Hematopoietic multipotent progenitor cell treated with erythropoietin and hydrocortisone succinate and interleukin-3 and kit ligand, for 4 days (in vitro differentiated cells): ENCODE data around the gene CTCF.
"Not testable (repeated sequence)": the region's sequence is repeated elsewhere in the genome, so short reads cannot be mapped to it uniquely, and the experiment has no call there.

Source experiments
- DNase-seq: peaks from one replicate; pipeline ENCODE4 v3.0.0-alpha.2; 2015

Gene CTCF

DNA sequence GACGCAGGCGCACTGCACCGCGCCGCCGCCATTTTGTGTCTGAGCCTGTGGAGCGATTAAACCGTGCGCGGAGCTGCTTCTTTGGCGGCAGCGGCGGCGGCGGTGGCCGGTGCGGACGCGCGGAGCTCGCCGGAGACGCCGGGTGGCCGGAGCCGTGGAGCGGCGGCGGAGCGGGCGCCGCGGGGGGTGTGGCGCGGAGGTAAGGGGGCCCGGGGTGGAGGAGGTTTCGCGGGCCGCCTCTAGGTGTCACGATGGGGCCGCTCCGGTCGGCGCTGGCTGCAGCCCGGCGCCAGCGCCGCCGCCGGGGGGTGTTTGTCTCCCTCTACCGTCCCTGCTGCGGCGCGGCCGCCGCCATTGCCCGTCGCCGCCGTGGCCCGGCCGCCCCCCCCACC, at the start of gene CTCF:
CTCF (plus strand) TSS at position 1 of the 392 bp plus-strand sequence. CDS start 48,307 bp downstream, outside the sequence.
- DNase-seq = peak; percentile 93

DNA sequence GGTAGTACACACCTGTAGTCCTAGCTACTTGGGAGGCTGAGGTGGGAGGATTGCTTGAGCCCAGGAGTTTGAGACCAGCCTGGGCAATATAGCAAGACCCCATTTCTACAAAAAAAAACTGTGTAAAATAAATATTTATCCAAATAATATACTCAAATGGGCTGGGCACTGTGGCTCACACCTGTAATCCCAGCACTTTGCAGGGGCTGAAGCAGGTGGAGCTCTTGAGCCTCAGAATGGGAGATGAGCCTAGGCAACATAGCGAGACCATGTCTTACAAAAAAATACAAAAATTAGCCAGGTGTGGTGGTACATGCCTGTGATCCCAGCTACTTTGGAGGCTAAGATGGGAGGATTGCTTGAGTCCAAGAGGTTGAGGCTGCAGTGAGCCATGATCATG, 48.4 kb upstream of the CTCF start:
- not testable (repeated sequence) for DNase-seq

DNA sequence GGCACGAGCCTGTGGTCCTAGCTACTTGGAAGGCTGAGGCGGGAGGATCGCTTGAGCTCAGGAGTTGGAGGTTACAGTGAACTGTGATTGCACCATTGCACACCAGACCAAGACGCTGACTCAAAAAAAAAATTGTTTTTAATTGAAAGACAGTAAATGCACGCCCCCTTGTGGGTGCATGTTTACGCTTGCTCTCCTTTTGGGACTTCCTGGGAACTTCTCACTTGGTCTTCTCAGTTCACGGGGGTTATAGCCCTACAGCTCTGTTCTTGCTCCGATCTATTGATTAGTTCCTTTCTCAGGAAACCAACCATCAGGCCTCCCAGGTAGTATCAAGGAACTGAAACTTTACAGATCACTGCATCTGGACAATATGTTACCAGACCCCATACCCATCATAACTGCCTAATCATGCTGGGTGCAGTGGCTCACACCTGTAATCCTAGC, 47.9 kb upstream of the CTCF start:
- peak; percentile 96 for DNase-seq

- no peak for DNase-seq
These were observed 45.8 kb upstream of the CTCF start for GRCh38 chr16:67516296-67517154.

DNA sequence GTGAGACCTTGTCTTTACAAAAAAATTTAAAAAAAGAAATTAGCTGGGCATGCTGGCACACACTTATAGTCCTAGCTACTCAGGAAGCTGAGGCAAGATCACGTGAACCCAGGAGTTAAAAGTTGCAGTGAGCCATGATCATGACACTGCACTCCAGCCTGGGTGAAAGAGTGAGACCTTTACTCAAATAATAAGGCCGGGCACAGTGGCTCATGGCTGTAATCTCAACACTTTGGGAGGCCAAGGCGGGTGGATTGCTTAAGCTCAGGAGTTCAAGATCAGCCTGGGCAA, 45.2 kb upstream of the CTCF start:
- no peak for DNase-seq

DNA sequence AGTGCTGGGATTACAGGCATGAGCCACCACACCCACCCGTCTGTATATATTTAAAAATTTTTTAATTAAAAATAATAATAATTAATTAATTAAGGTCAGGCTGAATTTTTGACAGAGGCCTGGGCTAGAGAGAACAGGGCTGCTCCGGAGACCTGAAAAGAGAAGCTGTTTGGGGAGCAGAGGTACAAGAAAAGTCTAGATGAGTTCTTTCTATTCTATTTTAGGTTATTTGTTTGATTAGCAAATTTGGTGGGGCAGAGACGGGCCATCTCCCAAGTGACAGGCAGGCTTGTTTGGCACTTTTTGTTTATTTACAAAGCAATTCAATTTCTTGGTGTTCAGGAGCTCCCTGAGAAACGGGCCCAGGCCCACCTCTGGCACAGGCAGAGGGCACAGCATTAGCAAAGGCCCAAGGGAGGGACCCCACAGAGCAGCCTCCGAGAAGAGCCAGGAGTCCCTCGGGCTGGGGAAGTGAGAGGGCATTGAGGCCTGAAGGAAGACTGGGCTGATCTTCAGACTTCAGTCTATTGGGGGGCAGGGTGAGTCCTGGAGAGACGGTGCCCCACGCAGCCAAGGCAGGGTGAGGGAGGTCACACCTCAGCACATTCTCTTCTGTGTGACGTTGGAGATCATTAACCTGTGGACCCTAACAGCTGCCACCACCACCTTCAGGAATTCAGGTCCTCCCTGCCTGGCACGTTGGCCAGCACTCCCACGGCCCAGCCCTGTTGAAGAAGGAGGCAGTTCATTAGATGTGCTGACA, 44.5 kb upstream of the CTCF start:
- DNase-seq = no peak

GRCh38 chr16:67518676-67519075, 43.6 kb upstream of the CTCF start:
- DNase-seq = no peak

- DNase-seq = no peak
These were observed 43.1 kb upstream of the CTCF start for GRCh38 chr16:67519242-67519641.

DNA sequence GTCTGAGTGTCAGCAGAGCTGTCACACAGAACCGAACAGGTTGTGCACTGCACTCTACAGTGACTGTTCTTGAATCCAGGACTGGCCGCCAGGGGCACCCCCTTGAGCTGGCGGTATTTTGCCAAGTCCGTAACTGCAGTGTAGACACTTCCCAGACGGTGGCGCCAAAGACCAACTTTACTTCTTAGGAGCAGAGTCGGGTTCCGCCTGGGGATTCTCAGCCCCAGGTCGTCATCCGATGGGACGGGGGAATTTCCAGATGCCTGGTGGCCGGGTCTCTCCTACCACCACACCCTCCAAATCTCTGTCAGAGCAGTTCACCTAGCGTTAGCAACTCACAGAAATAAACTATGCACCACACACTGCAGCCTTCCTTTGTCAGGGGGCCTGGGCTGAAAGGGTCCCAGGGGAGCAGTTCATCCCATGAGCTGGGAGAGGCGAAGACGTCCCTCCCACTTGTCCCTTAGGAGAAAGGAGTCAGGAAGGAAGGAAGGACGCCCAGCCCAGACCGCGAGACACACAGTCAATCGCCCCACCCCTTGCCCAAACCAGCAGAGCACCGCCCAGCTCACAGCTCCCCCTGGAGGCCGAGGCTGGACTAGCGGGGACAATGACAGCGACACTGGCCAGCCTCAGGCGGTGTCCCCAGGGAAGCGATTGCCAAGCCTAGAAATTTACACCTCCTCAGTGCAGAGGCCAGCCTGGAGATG, 41.1 kb upstream of the CTCF start:
- DNase-seq = peak; percentile 98

- peak; percentile 70 for DNase-seq
These were observed 37.0 kb upstream of the CTCF start for GRCh38 chr16:67525176-67525860.

DNA sequence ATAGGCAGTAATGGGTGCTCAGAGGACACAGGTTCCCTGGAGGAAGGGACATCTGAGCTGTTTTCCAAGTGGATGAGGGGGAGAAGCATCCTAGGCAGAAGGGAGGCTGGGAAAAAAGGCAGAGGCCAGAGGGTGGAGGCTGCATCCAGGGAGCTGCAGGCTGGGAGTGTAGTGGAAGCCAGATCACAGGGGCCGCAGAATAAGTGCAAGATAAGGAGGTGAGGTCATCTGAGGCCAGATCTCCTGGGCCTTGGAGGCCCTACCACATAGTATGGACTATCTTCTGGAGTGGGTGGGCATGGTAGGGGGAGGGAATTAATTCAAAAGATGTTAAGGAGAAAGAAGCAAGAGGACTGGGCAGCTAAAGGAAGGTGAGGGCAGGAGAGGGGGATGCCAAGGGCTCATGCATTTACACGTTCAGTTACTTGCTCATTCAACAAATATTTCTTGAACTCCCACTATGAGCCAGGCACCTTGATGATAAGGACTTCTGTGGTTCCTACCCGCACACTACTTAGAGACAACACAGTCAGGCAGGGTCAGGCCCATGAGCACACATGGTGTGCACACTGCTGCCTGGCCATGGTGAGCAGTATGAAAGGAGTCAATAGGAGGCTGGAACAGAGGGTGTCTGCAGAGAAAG, 36.1 kb upstream of the CTCF start:
- peak; percentile 86 for DNase-seq

- DNase-seq = peak; percentile 68
These were observed 34.0 kb upstream of the CTCF start, which contains the start of gene RIPOR1 for GRCh38 chr16:67528222-67528869. Gene RIPOR1, plus strand, starts transcription at chr16:67528829. Its CDS starts 9,618 bp downstream, at chr16:67538447.

DNA sequence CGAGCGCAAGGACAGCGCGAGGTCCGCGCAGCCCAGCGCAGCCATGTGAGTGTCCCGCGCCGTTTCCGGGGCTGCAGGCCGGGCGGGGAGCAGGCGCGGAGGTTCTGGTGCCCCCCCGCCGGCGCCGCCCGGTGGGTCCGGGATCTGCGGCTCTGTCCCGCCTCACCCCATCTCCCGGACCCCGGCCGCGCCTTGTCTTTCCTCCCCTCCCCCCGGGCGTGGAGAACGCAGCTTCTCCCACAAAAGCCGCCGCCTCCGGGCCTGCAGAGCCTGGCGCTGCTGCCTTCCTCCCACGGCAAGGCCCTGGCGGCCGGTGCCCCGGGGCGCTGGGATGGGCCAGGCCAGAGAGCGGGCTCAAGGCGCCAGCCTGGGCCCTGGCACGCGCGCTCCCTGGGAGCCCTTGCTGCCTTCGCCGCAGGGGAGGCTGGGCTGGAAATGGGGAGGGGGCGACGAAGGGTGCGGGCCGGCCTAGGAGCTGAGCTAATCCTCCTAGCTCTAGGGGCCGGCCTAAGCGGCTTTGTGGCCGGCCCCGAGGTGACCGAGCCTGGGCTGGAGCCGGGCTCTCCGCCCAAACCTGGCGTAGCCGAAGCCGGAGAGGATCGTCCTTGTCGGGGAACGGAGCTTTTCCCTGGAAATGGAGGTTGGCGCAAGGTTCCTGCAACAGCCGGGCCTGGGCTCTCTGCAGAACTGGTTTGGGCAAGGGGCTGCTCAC, 33.3 kb upstream of the CTCF start:
- peak; percentile 60 for DNase-seq

GRCh38 chr16:67529582-67530012, 32.7 kb upstream of the CTCF start:
- DNase-seq = no peak

DNA sequence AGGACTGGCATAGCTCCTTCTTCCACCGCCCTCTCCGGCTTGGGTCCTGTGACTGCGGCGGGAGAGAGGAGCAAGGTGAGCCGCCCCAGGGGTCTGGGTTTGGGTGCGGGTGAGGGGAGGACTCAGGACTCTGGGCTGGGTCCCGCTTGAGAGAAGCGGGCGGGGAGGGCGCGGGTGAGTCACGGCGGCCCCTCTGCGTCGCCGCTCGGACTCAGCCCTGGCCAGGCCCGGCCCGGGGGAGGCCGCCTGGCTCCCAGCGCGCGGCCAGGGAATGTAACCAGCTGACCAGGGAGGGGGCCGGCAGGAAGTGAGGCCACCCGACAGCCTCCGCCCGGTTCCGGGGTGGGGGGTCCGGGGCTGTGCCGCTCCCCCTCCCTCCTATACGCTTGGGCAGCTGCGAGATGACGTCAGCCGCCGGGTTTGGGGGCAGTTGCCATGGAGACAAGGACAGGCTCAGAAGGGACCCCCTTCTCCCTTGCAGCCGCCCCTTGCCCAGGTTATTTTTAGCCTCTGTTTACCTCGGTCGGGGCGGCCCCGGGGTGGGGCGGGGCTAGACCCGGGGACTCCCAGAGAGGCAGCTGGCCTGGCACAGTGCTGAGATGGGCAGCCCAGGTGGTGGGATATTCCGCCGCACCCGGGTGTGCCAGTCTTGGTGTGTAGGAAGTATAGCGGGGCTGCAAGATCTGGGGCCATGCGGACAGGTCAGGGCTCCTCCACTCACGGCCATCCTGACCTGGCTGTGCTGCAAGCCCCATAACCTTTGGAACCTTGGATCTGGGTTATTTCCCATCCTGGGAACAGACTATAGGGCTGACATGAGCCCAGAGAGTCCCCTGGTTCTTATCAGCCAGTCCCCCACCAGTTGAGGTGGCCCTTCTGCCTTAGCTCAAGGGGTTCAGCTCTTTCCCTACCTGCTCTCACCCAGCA, 32.0 kb upstream of the CTCF start:
- DNase-seq = peak; percentile 46

DNA sequence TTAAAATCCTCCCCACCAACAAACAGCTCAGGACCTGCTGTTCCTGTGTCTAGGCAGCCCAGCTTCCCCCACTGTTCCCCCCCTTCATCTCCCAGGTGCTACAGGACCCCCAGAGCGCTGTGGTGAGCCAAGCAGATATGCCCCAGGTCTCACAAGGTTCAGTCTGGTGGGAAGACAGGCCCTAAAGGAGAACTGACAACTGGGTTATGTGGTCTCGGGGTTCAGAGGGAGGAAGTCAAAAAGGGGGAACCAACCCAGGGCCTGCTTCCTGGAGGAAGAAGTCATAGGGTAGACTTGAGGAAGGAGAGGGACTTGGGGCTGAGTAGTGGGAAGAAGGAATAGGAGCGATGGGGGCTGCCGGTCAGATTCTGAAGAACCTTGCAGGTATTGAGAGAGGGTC, 31.1 kb upstream of the CTCF start:
- DNase-seq = peak; percentile 73

DNA sequence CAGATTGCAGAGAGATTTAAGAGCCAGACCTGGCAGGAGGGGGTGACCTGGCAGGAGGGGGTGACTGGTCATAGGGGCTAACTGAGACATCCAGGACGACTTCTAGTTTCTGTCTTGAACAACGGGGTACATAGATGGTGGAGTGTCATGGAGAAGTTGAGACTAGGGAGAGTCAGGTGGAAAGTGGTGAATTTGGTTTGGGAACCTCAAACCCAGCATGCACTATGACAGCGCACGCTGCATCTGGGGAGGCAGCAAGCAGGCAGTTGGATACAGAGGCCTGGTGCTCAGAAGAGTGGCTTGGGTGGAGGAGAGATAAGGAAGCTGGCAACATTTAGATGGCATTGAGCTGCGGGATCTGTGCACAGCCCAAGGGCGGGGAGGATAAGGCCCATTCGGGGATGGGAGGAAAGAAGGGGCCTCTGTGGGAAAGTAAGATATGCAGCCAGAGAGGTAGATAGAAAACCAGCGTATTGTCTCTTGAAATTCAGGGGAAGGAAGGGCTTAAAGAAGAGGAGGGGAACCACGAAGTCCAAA, 29.2 kb upstream of the CTCF start:
- peak; percentile 96 for DNase-seq

DNA sequence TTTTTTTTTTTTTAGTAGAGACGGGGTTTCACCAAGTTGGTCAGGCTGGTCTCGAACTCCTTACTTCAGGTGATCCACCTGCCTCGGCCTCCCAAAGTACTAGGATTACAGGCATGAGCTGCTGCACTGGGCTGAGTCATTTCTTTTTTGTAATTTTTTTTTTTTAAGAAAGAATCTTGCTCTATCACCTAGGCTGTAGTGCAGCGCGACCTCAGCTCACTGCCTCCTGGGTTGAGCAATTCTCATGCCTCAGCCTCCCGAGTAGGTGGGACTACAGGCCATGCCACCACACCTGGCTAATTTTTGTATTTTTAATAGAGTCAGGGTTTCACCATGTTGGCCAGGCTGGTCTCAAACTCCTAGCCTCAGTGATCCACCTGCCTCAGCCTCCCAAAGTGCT, 28.3 kb upstream of the CTCF start:
- not testable (repeated sequence) for DNase-seq

GRCh38 chr16:67534431-67534830, 27.9 kb upstream of the CTCF start:
- no peak for DNase-seq

GRCh38 chr16:67535201-67535600, 27.1 kb upstream of the CTCF start:
- no peak for DNase-seq
